HG02678 (cell line): ENCODE results near the gene TLCD3B.

ENCODE experiments used
- ATAC-seq: cut with Tn5 transposase; IDR thresholded peaks from one replicate; pipeline ENCODE4 v1.9.1; 2021; ENCODE audit warnings: mild to moderate bottlenecking, moderate library complexity; ENCODE audit not compliant: unreplicated experiment

Gene TLCD3B

GRCh38 chr16:30006659-30007377, 24.3 kb downstream of the TLCD3B start:
- ATAC-seq: no peak

GRCh38 chr16:30006095-30006473, 25.0 kb downstream of the TLCD3B start:
- no peak for ATAC-seq

DNA sequence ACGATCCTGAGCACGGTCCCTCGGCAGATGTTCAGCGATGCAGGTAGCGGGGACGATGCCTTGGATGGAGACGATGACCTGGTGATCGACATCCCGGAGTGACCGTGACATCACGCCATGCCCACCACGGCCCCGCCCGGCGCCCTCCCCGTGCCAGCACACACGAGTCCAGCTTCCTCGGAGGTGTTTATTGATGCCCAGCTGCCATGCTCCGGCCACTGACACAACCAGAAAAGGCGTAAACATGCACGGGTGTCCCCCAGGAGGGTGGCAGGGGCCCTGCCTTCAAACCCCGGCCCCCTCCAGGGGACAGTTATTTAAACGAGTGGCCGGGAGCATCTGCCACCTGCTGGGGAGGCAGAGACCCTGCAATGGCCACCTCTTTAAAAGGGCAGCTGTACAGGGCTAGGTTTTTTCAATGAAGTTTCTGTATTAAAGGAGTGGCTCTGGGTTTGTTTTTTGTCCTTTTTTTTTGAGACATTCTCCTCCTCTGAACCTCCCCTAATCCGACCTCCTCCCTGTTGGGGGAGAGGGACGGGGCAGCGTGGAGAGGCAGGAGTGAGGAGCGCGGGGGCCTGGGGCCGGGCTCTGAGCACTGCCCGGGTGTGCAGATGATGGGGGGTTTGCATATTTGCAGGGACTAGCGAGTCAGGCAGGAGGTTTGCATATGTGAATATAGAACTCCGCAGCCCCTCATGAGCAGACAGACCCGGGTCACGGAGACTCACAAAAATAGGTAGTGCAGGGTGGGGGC, 25.6 kb downstream of the TLCD3B start:
- ATAC-seq: no peak

DNA sequence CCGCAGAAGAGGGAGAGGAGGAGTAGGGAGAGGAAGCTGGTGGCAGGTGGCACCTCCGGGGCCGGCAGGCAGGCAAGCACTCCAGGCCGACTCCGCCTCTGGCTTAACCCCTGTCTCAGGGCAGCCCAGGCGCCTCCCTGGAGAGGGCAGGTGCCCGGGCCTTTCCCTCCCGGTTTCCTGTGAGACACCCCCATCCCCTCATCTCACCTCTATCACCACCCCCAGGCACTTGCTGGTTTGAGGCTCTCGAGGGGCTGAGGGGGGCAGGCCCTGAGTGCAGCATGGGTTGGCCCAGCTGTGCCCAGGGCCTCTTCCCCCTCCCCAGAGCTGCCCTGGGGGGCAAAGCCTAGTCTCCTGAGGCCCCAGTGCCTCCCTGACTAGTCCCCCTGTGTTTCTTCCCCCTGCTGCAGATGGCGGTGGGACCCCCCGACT, 26.2 kb downstream of the TLCD3B start:
- ATAC-seq: no peak

DNA sequence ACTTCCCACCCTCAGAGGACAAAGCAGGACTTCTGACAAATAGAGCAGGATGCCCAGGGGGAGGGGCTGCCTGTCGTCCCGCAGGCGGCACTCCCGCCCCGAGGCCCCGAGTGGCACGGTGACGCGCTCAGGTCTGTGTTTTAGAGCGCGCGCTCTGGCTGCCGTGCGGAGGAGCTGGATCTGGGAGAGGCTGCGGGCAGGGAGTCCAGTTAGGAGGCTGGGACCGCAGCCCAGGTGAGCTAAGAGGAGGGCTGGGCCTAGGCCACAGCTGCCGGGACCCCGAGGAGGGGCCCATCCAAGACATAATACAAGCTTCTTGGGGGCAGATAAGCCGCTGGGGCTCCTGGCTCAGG, 26.7 kb downstream of the TLCD3B start:
- ATAC-seq: no peak

- no peak for ATAC-seq
Observed at GRCh38 chr16:30003670-30004423, 27.2 kb downstream of the TLCD3B start.

DNA sequence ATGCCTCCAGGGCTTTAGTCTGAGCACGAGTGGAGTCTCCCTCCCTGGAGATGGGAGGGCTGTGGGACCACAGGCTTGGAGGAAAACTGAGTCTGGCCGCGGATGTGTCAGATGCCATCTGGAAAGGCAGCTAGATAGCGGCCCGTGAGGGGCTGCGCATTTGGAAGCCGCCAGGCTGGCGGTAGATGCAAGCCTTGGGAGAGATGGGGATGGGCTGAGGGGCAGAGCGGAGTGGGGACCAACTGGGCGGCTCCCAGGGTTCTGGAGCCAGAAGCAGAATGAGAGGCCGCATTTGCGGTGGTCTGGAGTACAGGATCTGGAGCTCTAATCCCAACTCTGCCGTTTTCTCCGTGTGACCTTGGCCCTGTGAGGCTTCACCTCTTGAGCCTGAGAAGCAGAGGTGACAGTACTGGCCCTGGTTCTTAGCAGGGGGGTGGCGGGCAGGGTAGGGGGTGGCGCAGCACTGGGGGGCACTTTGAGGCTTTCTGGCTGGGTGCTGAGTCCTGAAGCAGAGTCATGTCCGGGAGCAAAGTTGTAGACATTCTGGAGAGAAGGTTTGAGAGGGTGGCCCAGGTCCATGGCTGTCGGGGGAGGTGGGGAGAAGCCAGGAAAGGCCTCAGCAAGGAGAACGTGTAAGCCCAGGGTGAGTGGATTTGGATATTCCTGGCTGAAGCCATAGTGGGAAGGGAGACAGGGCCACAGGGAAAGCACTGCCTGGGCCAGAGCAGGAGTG, 28.3 kb downstream of the TLCD3B start:
- no peak for ATAC-seq

DNA sequence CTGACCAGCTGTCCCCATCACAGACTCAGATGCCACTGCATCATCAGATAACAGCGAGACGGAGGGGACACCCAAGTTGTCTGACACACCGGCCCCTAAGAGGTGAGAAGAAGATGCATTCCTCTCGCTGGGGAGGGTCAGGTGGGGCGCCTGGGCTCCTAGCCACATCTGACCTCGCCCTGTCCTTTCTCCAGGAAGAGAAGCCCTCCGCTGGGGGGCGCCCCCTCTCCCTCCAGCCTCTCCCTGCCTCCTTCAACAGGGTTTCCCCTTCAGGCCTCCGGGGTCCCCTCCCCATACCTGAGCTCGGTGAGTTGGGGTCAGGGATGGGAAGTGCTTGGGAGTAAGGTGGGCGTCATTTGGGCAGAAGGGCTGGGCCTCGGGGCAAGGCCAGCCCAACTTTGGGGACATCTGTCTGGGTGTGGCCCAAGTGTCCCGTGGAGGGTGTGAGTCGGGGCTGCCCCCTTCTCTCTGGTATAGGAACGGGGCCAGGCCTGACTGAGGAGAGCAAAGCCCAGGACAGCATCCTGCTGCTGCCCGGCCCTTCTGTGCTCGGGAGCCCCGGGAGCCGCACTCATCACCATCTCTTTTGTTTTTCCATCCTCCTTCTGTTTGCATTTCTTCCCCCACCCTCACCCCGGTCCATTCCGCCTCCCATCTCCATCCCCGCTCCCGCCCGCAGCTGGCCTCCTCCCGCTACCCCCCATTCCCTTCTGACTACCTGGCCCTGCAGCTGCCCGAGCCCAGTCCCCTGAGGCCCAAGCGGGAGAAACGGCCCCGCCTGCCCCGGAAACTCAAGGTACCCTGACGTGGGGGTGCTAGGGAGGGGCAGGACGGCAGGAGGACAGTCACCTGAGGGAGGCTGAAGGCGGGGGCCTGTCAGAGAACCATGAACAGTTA, 30.1 kb downstream of the TLCD3B start:
- no peak for ATAC-seq

- ATAC-seq: no peak
Observed at GRCh38 chr16:29999605-30000004, 31.5 kb downstream of the TLCD3B start.

GRCh38 chr16:29996766-29997250, 34.3 kb downstream of the TLCD3B start:
- ATAC-seq: no peak

DNA sequence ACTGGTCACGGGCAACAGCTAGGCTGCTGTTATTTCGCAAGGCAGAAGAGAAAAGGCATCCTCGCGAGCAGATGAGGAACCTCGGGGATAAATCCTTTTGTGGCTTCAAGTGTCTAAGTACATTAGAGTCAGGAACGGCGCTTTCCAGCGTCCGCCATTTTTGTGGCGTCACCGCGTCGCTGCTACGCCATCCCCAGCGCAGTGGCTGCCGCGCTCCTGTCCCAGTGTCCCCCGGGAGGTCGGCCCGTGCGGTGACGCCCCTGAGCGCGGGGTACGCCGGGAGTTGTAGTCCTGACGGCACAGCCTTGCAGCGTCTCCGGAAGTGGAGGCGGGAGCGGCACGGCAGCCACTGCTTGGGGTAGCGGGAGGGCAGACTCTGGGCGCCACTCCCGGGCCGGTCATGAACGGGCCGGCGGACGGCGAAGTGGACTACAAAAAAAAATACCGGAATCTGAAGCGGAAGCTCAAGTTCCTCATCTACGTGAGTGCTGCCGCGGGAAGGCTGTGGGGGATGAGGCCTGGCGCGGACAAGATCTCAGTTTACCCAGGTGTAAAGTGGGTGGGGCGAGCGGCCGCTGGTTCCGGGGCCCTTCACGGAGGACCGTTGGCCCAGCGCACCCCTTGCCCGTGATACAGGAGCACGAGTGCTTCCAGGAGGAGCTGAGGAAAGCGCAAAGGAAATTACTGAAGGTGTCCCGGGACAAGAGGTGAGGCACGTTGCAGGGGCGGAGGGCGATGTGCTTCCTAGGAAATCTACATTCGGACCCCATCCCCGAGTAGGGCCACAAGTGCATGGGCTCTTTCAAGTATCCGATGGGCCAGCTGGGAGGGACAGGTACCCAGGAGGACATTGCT, 34.9 kb downstream of the TLCD3B start, which contains the start of gene INO80E:
Gene INO80E, plus strand, starts transcription at position 331 of the 855 bp plus-strand sequence. Its CDS starts 70 bp downstream, at position 401.
- ATAC-seq: peak; percentile 92

- peak; percentile 59 for ATAC-seq
Observed at GRCh38 chr16:29995324-29995910, 35.7 kb downstream of the TLCD3B start, which contains the start of gene HIRIP3. HIRIP3 (minus strand) TSS chr16:29995617; CDS start chr16:29995605, 12 bp downstream.

- ATAC-seq: peak; percentile 26
Observed at GRCh38 chr16:29994600-29995323, 36.3 kb downstream of the TLCD3B start.

DNA sequence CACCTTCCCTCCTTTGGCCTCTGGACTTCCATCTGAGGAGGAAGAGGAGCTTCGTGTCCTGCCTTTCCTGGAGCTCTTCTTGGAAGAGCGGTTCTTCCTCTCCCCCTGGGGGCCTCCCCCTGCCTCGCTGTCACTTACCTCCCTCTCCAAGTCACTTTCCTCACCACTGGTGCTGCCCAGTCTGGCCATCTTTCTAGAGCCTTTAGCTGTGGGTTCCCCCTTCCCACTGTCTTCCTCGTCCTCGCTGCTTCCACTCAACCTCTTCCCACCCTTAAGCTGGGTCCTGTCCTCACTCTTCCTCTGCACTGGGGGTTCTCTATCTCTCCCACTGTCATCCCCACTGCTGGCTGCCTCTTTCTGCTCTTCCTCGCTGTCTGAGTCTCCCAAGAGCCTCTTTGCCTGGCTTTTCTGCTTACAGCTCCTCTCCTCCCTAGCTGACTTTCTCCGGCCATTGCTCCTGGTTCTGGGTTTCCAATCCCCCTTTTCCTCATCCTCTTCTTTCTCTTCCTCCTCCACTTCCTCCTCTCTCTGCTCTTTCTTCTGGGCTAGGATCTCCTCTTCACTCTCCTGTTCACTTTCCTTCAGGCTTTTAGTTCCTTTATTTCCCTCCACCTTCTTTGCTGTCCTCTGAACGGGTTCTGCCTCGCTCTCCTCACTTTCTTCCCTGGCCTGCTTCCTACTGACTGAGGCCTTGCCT, 37.0 kb downstream of the TLCD3B start:
- no peak for ATAC-seq

DNA sequence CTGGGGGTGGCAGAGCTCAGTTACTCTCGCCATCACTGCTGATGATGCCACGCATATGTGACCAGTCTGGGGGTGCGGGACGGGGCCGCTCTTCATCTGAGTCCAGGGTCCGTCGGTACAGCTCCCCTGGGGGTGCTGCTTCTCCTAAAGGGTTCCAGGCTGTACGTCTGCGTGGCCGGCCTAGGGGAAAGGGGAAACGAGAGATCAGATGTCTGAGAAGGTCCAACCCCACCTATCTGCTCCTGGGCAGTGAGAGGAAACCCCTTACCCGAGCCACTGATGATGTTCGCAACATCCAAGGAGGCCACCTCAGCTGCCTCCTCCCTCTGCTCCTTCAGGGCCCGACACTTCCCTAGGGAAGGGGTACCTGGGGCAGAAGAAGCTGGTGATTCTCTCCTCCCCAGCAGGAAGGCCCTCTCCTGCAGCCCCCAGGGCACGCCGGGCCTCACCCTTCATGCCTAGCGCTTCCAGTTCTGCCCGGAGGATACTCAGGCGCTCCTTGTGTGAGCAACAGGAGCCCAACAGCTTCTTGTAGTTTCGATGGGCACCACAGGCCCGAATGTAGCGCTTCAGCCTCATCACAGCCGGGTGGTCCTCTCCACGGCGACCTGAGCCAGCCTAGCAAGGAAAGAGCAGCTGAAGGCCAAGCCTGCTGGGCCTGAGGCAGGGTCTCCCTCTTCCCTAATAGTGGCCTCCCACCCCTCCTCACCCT, 37.7 kb downstream of the TLCD3B start:
- no peak for ATAC-seq

GRCh38 chr16:29992344-29992967, 38.6 kb downstream of the TLCD3B start:
- ATAC-seq: no peak
